Astrocyte of the cerebellum (primary cell): ENCODE results near the gene TMEM234.
A peak's percentile ranks its signal among the peaks of the same experiment; 100 is the strongest.

Experiments
- DNase-seq: peaks from one replicate; pipeline ENCODE4 v3.0.0-alpha.2; 2011; ENCODE audit warnings: low read depth
- H3K4me3 ChIP-seq: 2 replicates; pipeline ENCODE4 v1.5.1; 2011; ENCODE audit warnings: mild to moderate bottlenecking, low read depth, low read length, moderate library complexity
- in situ Hi-C: cut with HindIII; loops from 2 replicates; pipeline ENCODE4 v1.10.0; 2017; ENCODE audit warnings: low sequenced_read_pairs
- TF ChIP-seq, protein P1 (sequence below): IDR thresholded peaks from 2 replicates; pipeline ENCODE4 v1.5.1; 2012; ENCODE audit warnings: low read length, low read depth, moderate library complexity, mild to moderate bottlenecking; ENCODE audit errors: missing control alignments

TMEM234 gene

DNA sequence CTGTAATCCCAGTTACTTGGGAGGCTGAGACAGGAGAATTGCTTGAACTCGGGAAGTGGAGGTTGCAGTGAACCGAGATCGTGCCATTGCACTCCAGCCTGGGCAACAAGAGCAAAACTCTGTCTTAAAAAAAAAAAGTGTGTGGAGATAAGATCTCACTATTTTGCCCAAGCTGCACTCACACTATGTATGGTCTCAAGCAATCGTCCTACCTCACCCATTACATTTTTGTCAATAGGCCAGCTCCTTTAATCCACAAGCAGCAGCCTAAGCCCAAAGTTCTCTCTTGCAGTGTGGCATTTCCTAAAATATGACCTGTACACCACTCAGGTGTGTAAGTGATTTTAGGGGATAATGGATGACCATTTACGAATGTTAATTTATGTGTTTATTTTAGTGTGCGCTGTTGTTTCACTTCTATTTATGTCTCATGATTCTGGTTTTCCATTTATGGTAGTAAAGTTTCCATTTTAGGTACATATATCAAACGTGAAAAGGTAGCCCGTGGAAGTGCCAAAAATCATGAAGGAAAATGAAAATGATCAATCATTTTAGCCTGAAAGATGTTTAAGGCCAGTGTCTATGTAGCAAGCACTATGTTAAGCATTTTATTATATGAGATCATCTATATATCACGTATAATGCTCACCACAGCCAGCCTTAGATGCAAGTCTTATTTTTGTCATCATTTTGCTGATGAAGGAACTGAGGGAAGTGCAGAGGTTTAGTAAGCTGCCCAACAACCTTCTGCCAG, 34.5 kb upstream of the TMEM234 start:
- H3K4me3 ChIP-seq = no peak overlapping the region
- DNase-seq = no peak
- TF ChIP-seq, protein P1, sequence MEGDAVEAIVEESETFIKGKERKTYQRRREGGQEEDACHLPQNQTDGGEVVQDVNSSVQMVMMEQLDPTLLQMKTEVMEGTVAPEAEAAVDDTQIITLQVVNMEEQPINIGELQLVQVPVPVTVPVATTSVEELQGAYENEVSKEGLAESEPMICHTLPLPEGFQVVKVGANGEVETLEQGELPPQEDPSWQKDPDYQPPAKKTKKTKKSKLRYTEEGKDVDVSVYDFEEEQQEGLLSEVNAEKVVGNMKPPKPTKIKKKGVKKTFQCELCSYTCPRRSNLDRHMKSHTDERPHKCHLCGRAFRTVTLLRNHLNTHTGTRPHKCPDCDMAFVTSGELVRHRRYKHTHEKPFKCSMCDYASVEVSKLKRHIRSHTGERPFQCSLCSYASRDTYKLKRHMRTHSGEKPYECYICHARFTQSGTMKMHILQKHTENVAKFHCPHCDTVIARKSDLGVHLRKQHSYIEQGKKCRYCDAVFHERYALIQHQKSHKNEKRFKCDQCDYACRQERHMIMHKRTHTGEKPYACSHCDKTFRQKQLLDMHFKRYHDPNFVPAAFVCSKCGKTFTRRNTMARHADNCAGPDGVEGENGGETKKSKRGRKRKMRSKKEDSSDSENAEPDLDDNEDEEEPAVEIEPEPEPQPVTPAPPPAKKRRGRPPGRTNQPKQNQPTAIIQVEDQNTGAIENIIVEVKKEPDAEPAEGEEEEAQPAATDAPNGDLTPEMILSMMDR = no peak
- in situ Hi-C loops = no loop called here

- in situ Hi-C loops = no loop called here
- TF ChIP-seq, protein P1 = no peak
- no peak overlapping the region for H3K4me3 ChIP-seq
- DNase-seq = no peak
Measured at GRCh38 chr1:32255072-32256071, 33.2 kb upstream of the TMEM234 start.

DNA sequence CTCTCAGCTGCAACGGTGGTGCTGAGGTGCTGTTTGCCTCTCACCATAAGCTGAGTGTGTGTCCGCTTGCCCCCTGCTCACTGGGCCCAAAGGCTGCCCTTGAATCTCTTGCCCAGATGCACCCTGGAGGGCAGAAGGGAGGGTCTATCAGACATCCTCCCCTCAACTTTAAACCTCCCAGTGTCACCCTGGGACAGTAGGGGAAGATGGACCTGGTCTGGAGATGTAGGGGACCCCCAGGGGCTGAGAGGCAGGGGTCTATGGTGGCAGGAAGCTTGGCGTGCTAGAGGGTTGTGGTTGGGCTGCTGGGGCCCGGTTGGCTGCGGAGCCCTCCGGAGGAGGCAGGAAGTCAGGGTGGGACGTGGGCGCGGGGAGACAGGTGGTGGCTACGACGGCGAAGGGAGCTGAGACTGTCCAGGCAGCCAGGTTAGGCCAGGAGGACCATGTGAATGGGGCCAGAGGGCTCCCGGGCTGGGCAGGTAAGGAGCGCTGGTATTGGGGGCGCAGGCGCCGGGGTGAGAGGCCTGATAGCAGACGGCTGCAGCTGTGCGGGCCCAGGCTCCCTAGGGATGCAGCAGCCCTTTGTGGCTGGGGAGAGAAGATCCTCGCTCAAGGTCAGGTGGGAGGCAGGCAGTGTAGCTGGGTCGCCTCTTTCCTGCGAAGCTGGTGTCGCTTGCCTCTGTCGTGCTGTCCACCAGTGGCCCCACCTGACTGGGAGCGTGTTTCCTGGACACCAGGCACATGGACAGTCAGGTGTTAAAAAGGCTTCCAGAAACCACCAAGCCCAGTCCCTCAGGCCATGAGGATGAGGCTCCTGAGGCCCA, 29.0 kb upstream of the TMEM234 start, which contains the start of gene LCK:
LCK (plus strand) TSS at position 373 of the 824 bp plus-strand sequence. CDS start 23,065 bp downstream, outside the sequence.
- TF ChIP-seq, protein P1 = no peak
- no peak for DNase-seq
- in situ Hi-C loops = no loop called here
- no peak within 1 kb of the TSS for H3K4me3 ChIP-seq

GRCh38 chr1:32249831-32250525, 27.8 kb upstream of the TMEM234 start:
- H3K4me3 ChIP-seq = no peak overlapping the region
- TF ChIP-seq, protein P1 = no peak
- no peak for DNase-seq
- in situ Hi-C loops = no loop called here

- DNase-seq = peak; percentile 12
- in situ Hi-C loops = no loop called here
- TF ChIP-seq, protein P1 = peak; percentile 79
- H3K4me3 ChIP-seq = no peak overlapping the region
Measured at GRCh38 chr1:32247983-32248889, 26.1 kb upstream of the TMEM234 start.
